Vagina (tissue), 2 donors: ENCODE results near the gene SPACA4. TPM values are rescaled to one million over a fixed set of nuclear protein-coding genes. Genes with fewer than 3 reads are reported as not detected.
"Not testable (repeated sequence)": the region's sequence is repeated elsewhere in the genome, so short reads cannot be mapped to it uniquely, and the experiment has no call there.

Experiments used
- DNase-seq, 2 donors: peaks; one replicate each; pipeline ENCODE4 v3.0.0-alpha.2; 2017; ENCODE audit errors: extremely low spot score in 2 of 2
- H3K27ac ChIP-seq: fragments of 200-600 bp; sonication (generic); one replicate; pipeline ENCODE4 v1.5.1; 2019
- H3K27me3 ChIP-seq: fragments of 200-600 bp; sonication (generic); one replicate; pipeline ENCODE4 v1.5.1; 2019
- H3K36me3 ChIP-seq, 2 donors: fragments of 200-600 bp; sonication (generic); one replicate each; pipeline ENCODE4 v1.5.1; 2017 to 2019
- H3K4me1 ChIP-seq: fragments of 200-600 bp; sonication (generic); one replicate; pipeline ENCODE4 v1.5.1; 2019
- H3K4me3 ChIP-seq, 2 donors: fragments of 200-600 bp; sonication (generic); 1 replicate in 1 of 2; 2 replicates in 1 of 2; pipeline ENCODE4 v1.5.1; 2016 to 2019
- H3K9me3 ChIP-seq: fragments of 200-600 bp; sonication (generic); one replicate; pipeline ENCODE4 v1.5.1; 2019
- POLR2A ChIP-seq, 2 donors: fragments of 450-650 bp; IDR thresholded peaks; one replicate each; pipeline ENCODE4 v1.6.1; 2017; ENCODE audit warnings: antibody characterized with exemption in 2 of 2, mild to moderate bottlenecking in 2 of 2, moderate library complexity in 2 of 2
- POLR2AphosphoS5 ChIP-seq, 2 donors: sonication (generic); formaldehyde crosslinking; IDR thresholded peaks; one replicate each; pipeline ENCODE4 v1.9.0; 2017; ENCODE audit warnings: antibody characterized with exemption in 2 of 2, mild to moderate bottlenecking in 2 of 2, low read depth in 1 of 2; ENCODE audit not compliant: insufficient read depth in 1 of 2
- intact Hi-C: fragments of 100-400 bp; cut with DNase I; formaldehyde crosslinking; loops from one replicate; pipeline ENCODE4 v1.15.1; 2023
- total RNA-seq: library from RNA; depleted of rRNA; stranded (reverse); fragments of >200 nt; gene quantifications from one replicate; pipeline ENCODE4 v1.2.3, GENCODE V29; 2016
- TF ChIP-seq, protein P1 (sequence below), 3 experiments: fragments of 450-650 bp in 2 of 3; fragments of 200-600 bp in 1 of 3; sonication (generic) in 1 of 3; IDR thresholded peaks; one replicate each; pipeline ENCODE4 v1.5.1; 2017 to 2019; ENCODE audit warnings: antibody characterized with exemption in 3 of 3, mild to moderate bottlenecking in 2 of 3, moderate library complexity in 2 of 3

SPACA4 gene
- total RNA-seq, 1 donor from 2014 or later, result 3.9 TPM

DNA sequence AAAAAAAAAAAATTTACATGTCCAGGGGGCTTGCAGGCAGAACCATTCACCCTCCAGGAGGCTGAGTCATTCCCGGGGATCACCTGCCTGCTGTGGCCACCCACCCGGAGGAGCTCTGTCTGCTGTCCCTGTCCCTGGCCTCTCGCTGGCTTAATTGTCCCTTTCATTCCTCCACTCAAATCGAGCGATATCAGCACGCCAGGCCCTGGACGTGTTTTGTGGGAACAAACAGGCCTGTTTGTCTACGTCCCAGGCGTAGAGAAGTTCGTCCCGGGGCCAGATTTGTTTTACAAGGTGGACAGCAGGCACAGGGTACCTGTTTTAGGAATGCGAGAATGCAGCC is 33.4 kb upstream of the SPACA4 start:
- no peaks in the 10 kb centered on the region for H3K36me3 ChIP-seq
- DNase-seq, result no peak
- no peaks in the 10 kb centered on the region for H3K9me3 ChIP-seq
- no peak overlapping the region for H3K27ac ChIP-seq
- intact Hi-C loops, result no loop called here
- no peak overlapping the region for H3K4me3 ChIP-seq
- TF ChIP-seq, protein P1, sequence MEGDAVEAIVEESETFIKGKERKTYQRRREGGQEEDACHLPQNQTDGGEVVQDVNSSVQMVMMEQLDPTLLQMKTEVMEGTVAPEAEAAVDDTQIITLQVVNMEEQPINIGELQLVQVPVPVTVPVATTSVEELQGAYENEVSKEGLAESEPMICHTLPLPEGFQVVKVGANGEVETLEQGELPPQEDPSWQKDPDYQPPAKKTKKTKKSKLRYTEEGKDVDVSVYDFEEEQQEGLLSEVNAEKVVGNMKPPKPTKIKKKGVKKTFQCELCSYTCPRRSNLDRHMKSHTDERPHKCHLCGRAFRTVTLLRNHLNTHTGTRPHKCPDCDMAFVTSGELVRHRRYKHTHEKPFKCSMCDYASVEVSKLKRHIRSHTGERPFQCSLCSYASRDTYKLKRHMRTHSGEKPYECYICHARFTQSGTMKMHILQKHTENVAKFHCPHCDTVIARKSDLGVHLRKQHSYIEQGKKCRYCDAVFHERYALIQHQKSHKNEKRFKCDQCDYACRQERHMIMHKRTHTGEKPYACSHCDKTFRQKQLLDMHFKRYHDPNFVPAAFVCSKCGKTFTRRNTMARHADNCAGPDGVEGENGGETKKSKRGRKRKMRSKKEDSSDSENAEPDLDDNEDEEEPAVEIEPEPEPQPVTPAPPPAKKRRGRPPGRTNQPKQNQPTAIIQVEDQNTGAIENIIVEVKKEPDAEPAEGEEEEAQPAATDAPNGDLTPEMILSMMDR (IDR thresholded peaks at IDR 0.05), result no peak
- TF ChIP-seq POLR2AphosphoS5 (IDR thresholded peaks at IDR 0.05; ENCODE audit: insufficient read depth in 1 of 2, low read depth in 1 of 2) (no peak), POLR2A (IDR thresholded peaks at IDR 0.05) (no peak)
- H3K27me3 ChIP-seq, result no peaks in the 10 kb centered on the region
- H3K4me1 ChIP-seq, result peaks cover 9% of the 10 kb centered on the region

DNA sequence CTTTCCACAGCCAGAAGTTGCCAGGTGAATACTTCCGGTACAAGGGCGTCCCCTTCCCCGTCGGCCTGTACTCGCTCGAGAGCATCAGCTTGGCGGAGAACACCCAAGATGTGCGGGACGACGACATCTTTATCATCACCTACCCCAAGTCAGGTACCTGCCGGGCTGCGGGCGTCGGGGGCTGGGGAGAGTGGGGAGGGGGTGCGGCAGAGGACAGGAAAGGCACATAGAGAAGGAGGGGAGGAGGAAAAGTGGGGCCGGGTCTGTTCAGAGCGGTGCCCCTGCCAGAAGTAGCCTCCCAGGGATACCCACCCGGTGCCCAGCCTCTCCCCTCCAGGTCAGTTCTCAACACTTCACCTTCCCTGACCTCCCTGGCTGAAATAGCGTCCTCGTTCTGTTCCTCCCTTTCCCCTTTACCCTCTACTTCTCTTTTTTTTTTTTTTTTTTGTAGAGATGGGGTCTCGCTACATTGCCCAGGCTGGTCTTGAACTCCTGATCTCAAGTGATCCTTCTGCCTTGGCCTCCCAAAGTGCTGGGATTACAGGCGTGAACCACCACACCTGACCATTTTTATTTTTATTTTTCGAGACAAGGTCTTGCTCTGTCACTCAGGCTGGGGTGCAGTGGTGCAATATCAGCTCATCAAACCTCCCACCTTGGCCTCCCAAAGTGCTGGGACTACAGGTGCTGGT is 30.5 kb upstream of the SPACA4 start:
- Histone ChIP-seq H3K27me3 (no peaks in the 10 kb centered on the region), H3K36me3 (no peaks in the 10 kb centered on the region), H3K9me3 (no peaks in the 10 kb centered on the region), H3K27ac (no peak overlapping the region), H3K4me3 (no peak overlapping the region), H3K4me1 (no peaks in the 10 kb centered on the region)
- no peak for DNase-seq
- intact Hi-C loops, result no loop called here
- TF ChIP-seq, protein P1 (IDR thresholded peaks at IDR 0.05), result no peak
- TF ChIP-seq POLR2AphosphoS5 (IDR thresholded peaks at IDR 0.05; ENCODE audit: insufficient read depth in 1 of 2, low read depth in 1 of 2), result no peak
- TF ChIP-seq POLR2A (IDR thresholded peaks at IDR 0.05), result no peak

DNA sequence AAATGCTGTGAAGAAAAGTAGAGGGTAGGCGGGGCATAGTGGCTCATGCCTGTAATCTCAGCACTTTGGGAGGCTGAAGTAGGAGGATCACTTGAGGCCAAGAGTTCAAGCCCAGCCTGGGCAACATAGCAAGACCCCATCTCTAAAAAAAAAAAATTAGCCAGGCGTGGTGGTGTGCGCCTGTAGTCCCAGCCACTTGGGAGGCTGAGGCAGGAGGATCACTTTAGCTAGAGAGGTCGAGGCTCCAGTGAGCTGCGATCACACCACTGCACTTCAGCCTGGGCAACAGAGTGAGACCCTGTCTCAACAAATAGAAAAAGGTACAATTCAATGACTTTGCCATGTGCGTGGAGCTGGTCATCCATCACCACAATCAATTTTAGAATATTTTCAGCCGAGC is 28.6 kb upstream of the SPACA4 start:
- H3K27ac ChIP-seq, H3K4me1 ChIP-seq, H3K27me3 ChIP-seq, H3K4me3 ChIP-seq, H3K36me3 ChIP-seq, H3K9me3 ChIP-seq, DNase-seq, intact Hi-C loops: not testable (repeated sequence)

DNA sequence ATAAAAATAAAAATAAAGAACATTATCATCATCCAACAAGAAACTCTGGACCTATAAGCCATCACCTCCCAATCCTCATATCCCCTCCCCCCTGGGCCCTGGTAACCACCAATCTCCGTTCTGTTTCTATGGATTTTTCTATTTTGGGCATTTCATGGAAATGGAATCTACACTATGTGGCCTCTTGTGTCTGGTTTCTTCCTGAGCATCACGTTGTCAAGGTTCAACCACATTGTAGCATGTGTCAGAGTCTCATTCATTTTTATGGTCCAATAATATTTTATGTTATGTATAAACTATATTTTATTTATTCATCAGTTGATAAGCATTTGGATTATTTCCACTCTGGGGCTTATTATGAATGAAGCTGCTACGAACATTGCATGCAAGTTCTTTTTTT is 27.7 kb upstream of the SPACA4 start:
- DNase-seq, result no peak

DNA sequence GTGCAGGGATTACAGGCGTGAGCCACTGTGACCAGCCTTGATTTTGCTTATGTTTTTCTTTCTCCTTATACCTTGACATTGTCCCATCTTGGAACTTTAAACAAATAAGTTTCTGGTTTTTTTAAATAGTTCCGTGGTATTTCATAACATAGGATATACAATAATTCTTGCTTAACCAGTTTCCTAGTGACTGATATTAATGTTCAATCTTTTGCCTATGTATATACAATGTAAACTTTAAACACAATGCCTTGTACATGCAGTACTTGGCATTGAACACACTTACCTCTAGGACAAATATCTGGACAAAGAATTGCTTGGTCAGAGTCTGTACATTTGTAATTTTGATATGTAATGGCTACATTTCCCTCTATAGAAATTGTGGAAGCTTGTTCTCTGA is 24.4 kb upstream of the SPACA4 start:
- DNase-seq, result no peak
- intact Hi-C loops, result no loop called here
- no peak overlapping the region for H3K4me3 ChIP-seq
- no peaks in the 10 kb centered on the region for H3K9me3 ChIP-seq
- H3K27me3 ChIP-seq, result no peaks in the 10 kb centered on the region
- no peaks in the 10 kb centered on the region for H3K36me3 ChIP-seq
- peaks cover 13% of the 10 kb centered on the region for H3K4me1 ChIP-seq
- TF ChIP-seq POLR2A (IDR thresholded peaks at IDR 0.05) (no peak), POLR2AphosphoS5 (IDR thresholded peaks at IDR 0.05; ENCODE audit: insufficient read depth in 1 of 2, low read depth in 1 of 2) (no peak)
- TF ChIP-seq, protein P1 (IDR thresholded peaks at IDR 0.05), result no peak
- no peak overlapping the region for H3K27ac ChIP-seq

More for the DNA sequence above, 27.7 kb upstream of the SPACA4 start:
- intact Hi-C loops, result no loop called here
- H3K9me3 ChIP-seq, result no peaks in the 10 kb centered on the region
- no peaks in the 10 kb centered on the region for H3K27me3 ChIP-seq
- H3K27ac ChIP-seq, result no peak overlapping the region
- no peaks in the 10 kb centered on the region for H3K4me1 ChIP-seq
- TF ChIP-seq, protein P1 (IDR thresholded peaks at IDR 0.05), result no peak
- TF ChIP-seq POLR2A (IDR thresholded peaks at IDR 0.05), result no peak
- TF ChIP-seq POLR2AphosphoS5 (IDR thresholded peaks at IDR 0.05; ENCODE audit: insufficient read depth in 1 of 2, low read depth in 1 of 2), result no peak
- H3K36me3 ChIP-seq, result no peaks in the 10 kb centered on the region
- H3K4me3 ChIP-seq, result no peak overlapping the region
